OCI-LY3 (cell line): ENCODE data around the gene DUT.

Source experiments
- CTCF ChIP-seq: fragments of 200-600, 300-600 bp; sonication (generic); IDR thresholded peaks from 2 replicates; pipeline ENCODE4 v1.5.1; 2014; ENCODE audit warnings: antibody characterized with exemption, low read length, low read depth
- EZH2phosphoT487 ChIP-seq: fragments of 200-600 bp; shearing (Covaris generic); IDR thresholded peaks from 2 replicates; pipeline ENCODE4 v1.6.1; 2018; ENCODE audit warnings: antibody characterized with exemption, mixed run types, low read depth

GRCh38 chr15:48366584-48367312, 35.5 kb downstream of the DUT start:
- no peak for TF ChIP-seq CTCF
- no peak for TF ChIP-seq EZH2phosphoT487
